Embryonic facial prominence (tissue), 1 donor: ENCODE measurements around the gene MAP3K5.
A peak's percentile ranks its signal among the peaks of the same experiment; 100 is the strongest.
"Not testable (repeated sequence)": the region's sequence is repeated elsewhere in the genome, so short reads cannot be mapped to it uniquely, and the experiment has no call there.

Source experiments
- DNase-seq: peaks from one replicate; pipeline ENCODE4 v3.0.0-alpha.2; 2016; ENCODE audit errors: extremely low spot score

Gene MAP3K5

DNA sequence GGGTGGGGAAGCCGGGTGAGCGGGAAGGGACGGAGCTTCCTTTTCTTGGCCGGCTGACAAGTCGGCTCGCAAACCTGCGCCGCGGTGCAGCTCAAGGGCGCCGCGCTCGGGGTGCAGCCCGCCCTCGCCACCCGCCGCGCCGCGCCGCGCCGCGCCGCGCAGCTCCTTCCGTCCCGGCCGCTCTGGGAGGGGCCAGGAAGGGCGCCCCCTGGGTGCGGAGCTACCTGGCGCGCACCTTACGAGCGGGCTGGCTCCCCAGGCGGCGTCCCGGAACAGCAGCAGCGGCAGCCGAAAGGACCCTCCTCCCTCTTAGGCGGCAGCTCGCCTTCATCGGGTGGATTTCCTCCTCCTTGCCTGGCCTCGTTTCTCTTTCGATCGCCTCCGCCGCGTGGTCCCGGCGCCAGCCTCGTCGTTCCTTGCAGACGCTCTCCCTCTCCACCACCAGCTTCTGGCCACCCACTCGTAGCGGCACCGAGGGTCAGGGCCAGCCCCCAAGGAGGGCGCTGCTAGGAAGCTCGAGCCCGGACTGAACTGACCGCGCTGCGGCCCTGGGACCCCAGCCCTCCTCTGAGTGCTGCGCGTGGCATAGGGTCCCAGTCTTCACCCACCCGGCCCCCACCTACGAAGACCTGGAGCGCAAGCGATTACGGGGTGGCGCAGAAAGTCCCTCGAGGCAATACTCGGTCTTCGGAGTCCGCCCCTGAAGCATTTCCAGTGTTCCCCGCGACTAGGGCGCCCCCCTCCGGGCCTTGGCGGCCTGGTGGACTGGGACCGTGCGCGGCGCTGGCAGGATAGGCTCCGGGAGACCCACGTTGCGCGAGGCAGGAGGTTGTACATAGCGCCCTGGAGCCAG is at the start of gene MAP3K5:
TSS of gene MAP3K5 (minus strand) at position 68 of the 853 bp plus-strand sequence. CDS start 320 bp downstream, outside the sequence.
- peak; percentile 62 for DNase-seq

DNA sequence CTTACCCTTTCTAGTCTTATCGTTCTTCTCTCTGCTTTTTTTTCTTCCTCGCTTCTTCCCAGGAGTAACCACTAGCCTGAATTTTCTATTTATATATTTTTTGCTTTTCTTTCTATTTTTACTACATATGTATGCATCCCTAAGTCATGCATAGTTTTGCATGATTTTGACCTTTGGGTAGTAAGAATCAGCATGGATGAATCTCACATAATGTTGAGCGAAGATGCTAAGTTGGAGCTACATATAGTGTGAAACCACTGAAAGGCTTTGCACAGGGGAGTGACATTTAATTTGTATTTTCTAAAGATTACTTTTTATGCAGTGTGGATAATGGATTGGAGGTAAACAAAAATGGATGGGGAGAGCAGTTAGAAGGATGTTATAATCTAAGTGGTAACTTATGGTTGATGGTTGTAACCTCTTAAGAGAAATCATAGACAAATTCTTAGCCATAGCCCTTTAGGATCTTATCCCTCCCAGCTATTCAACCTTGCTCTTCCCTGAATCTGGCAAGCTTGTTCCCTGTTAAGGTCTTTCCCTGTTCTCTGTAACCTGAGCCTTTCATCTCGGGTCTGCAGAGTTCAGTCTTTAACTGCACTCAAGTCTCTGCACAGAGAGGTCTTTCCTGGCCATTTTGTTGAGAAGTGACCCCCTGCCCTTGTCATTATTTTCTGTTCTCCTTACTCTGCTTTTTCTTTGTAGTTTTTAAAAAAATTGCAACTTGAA is 48.2 kb upstream of the MAP3K5 start:
- DNase-seq = no peak

GRCh38 chr6:136831873-136832562 is 39.7 kb upstream of the MAP3K5 start:
- no peak for DNase-seq

- DNase-seq = no peak
Observed at GRCh38 chr6:136826216-136826615, 33.9 kb upstream of the MAP3K5 start.

DNA sequence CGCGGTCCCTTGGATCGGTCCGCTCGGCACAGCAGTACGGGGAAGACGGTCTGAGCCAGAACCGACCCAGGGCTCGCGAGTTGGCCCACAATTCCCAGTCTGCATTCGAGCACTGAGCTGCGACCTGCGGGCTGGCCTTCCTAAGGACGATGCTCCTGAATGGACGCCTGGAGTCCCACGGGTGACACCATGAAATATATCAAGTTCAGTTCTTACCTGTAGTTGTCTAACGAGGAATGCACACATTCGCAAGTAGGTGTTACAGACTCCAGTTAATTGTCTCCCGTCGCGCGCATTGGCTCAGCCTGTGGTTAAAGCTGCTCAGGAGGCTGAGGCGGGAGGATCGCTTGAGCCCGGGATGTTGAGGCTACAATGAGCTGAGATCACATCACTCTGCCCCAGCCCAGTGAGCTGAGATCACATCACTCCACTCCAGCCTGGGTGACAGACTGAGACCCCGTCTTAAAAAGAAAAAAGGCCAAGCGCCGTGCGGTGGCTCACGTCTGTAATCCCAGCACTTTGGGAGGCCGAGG is 30.9 kb upstream of the MAP3K5 start:
- DNase-seq = no peak

DNA sequence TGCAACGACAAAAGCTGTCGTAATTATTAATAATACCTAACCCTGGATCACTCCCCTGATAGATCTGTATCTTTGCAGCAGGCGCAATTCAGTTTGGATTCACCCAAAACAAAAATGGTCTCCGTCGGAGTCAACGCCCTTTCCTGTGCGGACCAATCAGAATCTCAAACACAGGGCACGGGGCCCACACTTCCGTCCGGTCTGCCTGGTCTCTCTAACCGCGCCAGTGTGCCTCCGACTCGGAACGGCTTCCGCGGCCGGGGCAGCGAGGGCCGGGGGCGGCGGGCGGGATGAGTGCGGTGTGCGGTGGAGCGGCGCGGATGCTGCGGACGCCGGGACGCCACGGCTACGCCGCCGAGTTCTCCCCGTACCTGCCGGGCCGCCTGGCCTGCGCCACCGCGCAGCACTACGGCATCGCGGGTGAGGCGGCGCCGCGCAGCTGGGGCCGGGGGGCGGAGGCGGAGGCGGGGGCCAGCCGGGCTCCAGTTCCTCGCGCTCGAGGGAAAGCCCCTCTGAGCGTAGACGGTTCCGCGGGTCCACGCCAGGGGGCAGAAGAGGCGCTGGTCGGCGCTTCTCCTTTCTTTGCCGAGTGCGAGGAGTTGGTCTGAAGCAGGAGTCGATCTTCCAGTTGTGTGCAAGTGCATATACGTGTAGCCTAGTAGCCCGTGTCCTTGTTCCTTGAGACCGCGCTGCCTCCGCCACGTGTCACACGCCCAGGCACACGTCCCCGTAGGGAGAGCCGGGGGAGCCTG is 30.3 kb upstream of the MAP3K5 start, which contains the start of gene PEX7:
TSS of gene PEX7 (plus strand) at position 217 of the 752 bp plus-strand sequence. CDS start at position 291, 74 bp downstream.
- DNase-seq = peak; percentile 89

DNA sequence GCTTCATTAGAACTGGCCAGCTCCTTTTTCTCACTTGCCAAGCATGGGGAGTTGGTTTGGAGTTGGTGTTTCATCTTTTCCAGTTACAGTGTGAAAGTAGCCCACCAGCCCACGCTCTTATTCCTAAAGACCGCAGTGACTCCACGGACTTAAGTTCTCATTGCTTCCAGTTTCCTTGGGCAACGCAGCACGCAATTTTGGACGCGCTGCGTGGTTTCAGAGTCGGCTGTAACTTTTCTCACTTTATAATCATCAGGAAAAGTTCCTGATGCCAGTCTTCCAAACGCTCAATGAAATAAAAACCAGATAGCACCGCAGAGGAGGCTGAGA is 29.7 kb upstream of the MAP3K5 start:
- DNase-seq = no peak

GRCh38 chr6:136820561-136820960 is 28.3 kb upstream of the MAP3K5 start:
- no peak for DNase-seq

DNA sequence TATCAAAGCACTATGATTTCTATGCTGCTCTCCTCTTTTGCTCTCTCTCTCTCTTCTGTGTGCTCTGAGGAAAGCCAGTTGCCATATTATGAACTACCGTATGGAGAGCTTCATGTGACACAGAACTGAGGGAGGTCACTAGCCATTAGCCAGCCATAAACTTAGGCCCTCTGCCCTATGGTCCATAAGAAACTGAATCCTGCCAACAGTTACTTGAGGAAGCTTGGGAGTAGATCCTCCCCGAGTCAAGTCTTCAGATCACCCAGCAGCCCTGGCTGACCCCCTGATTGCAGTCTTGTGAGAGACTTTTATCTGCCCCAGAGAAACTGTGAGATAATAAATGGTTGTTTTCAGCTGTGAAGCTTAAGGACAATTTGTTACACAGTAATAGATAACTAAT is 24.4 kb upstream of the MAP3K5 start:
- DNase-seq = no peak

- not testable (repeated sequence) for DNase-seq
Observed at GRCh38 chr6:136815608-136816007, 23.3 kb upstream of the MAP3K5 start.

GRCh38 chr6:136812174-136812573 is 19.9 kb upstream of the MAP3K5 start:
- DNase-seq = no peak

DNA sequence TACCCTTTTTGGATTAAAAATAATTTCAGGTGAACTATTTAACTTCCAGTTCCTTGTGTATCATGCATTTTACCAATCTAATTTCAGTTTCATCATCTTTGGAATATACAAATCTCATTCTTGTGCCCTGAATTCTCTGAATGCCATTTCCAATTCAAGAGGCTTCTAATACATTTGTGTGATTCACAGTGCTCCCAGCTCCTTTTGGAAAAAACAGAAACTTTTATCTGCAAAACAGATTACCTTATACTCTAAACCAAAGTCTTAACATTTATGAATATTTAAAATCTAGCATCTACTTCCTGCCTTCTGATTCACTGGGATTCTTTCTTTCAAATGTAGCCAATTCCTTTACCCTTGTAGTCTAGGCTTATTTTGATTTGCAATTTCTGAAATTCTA is 19.0 kb upstream of the MAP3K5 start:
- no peak for DNase-seq

- no peak for DNase-seq
Observed at GRCh38 chr6:136809091-136809860, 17.0 kb upstream of the MAP3K5 start.

- DNase-seq = no peak
Observed at GRCh38 chr6:136803608-136804007, 11.3 kb upstream of the MAP3K5 start.

GRCh38 chr6:136801581-136801980 is 9.3 kb upstream of the MAP3K5 start:
- DNase-seq = no peak

DNA sequence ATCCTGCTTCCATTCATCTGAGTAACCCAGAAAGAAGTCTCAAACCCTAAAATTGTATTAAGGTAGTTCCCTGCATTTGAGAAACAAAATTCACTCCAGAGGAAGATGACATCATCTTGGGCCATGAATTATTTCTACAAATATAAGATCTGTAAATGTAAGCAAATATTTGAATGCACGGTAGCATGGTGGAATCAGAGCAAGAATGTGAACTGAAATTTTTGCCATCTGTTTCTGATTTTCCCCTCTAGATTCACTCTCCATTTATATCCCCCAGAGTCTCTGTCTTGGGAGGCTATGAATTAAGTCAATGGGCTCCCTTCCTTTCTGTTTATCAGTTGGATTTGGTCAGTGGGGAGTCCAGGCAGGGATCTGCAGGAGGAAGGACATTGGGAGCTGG is 5.8 kb upstream of the MAP3K5 start:
- no peak for DNase-seq

- no peak for DNase-seq
Observed at GRCh38 chr6:136795996-136796395, 3.7 kb upstream of the MAP3K5 start.

GRCh38 chr6:136795386-136795785 is 3.1 kb upstream of the MAP3K5 start:
- no peak for DNase-seq

DNA sequence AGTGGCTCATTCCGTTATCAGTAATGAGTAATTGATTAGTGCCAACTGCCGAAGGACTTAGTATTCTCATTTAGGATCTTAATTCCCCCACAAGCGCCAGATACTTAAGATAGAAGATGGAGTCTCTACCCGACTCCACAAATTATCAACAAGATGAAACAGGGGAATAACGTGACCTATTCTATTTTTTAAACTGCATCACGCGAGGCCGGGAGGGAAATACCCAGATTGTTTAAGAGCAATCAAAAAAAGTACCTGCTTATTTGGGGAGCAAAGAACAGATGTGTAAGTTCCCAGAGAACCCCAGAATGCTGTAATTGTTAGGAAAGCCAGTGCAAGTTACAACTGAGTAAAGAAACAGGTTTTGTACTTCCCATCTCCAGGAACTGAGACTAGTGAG is 1.1 kb upstream of the MAP3K5 start:
- DNase-seq = no peak

- no peak for DNase-seq
Observed at GRCh38 chr6:136792095-136792409, 225 bp downstream of the MAP3K5 start.
